SK-N-MC (cell line): ENCODE data around the gene PDE1A.

ENCODE experiments used
- EZH2 ChIP-seq: fragments of 200-600 bp; sonication (generic); IDR thresholded peaks from one replicate; pipeline ENCODE4 v1.6.1; 2017; ENCODE audit warnings: antibody characterized with exemption
- POLR2AphosphoS5 ChIP-seq: IDR thresholded peaks from 2 replicates; pipeline ENCODE4 v1.6.1; 2012; ENCODE audit warnings: mild to moderate bottlenecking, low read depth, low read length, borderline replicate concordance

DNA sequence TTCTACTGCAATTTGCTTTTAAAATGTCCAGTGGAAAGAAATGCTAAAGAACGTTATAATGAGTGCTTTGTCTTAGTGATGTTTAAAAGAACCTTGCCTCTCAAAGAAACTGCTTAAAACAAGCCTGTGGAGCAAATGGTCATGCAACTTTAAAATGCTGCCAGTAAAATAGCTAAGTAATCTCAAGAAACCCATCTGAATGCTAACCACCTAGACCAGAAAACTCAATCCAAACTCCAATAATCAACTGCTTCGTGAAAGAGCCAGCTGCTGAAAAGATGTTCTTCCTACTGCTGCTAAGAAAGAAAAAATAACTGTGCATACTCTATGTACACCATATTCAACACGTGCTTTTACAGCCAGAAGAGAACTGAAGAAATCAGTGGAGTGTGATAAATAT lies 145.6 kb downstream of the PDE1A start:
- TF ChIP-seq POLR2AphosphoS5 = no peak
- no peak for TF ChIP-seq EZH2
